OCI-LY1 (cell line): ENCODE measurements around the gene DRC7.

Source experiments
- H2AFZ ChIP-seq: fragments of 200-600 bp; sonication (generic), shearing (Covaris generic); 2 replicates; pipeline ENCODE4 v1.6.0; 2014; ENCODE audit warnings: antibody characterized with exemption, mild to moderate bottlenecking, low read length
- H3F3A ChIP-seq: fragments of 200-600 bp; sonication (generic), shearing (Covaris generic); 2 replicates; pipeline ENCODE4 v1.6.0; 2014; ENCODE audit warnings: mild to moderate bottlenecking, antibody characterized with exemption, low read length, moderate library complexity; ENCODE audit not compliant: insufficient read depth
- H3K27ac ChIP-seq: fragments of 200-600 bp; sonication (generic); 2 replicates; pipeline ENCODE4 v1.5.1; 2014; ENCODE audit warnings: low read length, mixed run types, mild to moderate bottlenecking, low read depth; ENCODE audit not compliant: poor library complexity, severe bottlenecking
- H3K27me3 ChIP-seq: fragments of 200-600 bp; sonication (generic); 2 replicates; pipeline ENCODE4 v1.6.0; 2014; ENCODE audit warnings: antibody characterized with exemption, mild to moderate bottlenecking, low read length, moderate library complexity; ENCODE audit not compliant: insufficient read depth
- H3K36me3 ChIP-seq: fragments of 200-600 bp; sonication (generic); 2 replicates; pipeline ENCODE4 v1.6.1; 2014; ENCODE audit warnings: mild to moderate bottlenecking, antibody characterized with exemption, low read length, moderate library complexity, mixed read lengths; ENCODE audit not compliant: insufficient read depth
- H3K4me1 ChIP-seq: fragments of 200-600 bp; sonication (generic); 2 replicates; pipeline ENCODE4 v1.5.1; 2014; ENCODE audit warnings: mild to moderate bottlenecking, low read length, moderate library complexity; ENCODE audit not compliant: insufficient read depth, severe bottlenecking
- H3K4me2 ChIP-seq: fragments of 200-600 bp; sonication (generic), shearing (Covaris generic); 2 replicates; pipeline ENCODE4 v1.6.1; 2014; ENCODE audit warnings: low read length
- H3K4me3 ChIP-seq: fragments of 200-600 bp; sonication (generic); 2 replicates; pipeline ENCODE4 v1.5.1; 2014; ENCODE audit warnings: low read length, low read depth, mild to moderate bottlenecking, mixed read lengths; ENCODE audit not compliant: poor library complexity, severe bottlenecking
- H3K79me2 ChIP-seq: fragments of 200-600 bp; shearing (Covaris generic); 2 replicates; pipeline ENCODE4 v1.6.1; 2016; ENCODE audit warnings: mixed run types, low read length, mixed read lengths; ENCODE audit not compliant: insufficient read depth
- H3K9ac ChIP-seq: fragments of 200-600 bp; sonication (generic), shearing (Covaris generic); 2 replicates; pipeline ENCODE4 v1.6.1; 2014; ENCODE audit warnings: mild to moderate bottlenecking, low read length, mixed read lengths
- H3K9me2 ChIP-seq: fragments of 200-600 bp; sonication (generic), shearing (Covaris generic); 2 replicates; pipeline ENCODE4 v1.6.1; 2014; ENCODE audit warnings: low read depth, mild to moderate bottlenecking, low read length, mixed read lengths
- H3K9me3 ChIP-seq: fragments of 200-600 bp; shearing (Covaris generic); 2 replicates; pipeline ENCODE4 v1.6.1; 2014; ENCODE audit warnings: low read length, mixed read lengths
- H4K20me1 ChIP-seq: fragments of 200-600 bp; sonication (generic), shearing (Covaris generic); 2 replicates; pipeline ENCODE4 v1.6.0; 2016; ENCODE audit warnings: mild to moderate bottlenecking, low read length; ENCODE audit not compliant: insufficient read depth
- EZH2 ChIP-seq: fragments of 200-600 bp; sonication (generic), shearing (Covaris generic); IDR thresholded peaks from 2 replicates; pipeline ENCODE4 v1.8.0; 2017; ENCODE audit warnings: borderline replicate concordance, mixed run types, mild to moderate bottlenecking, antibody characterized with exemption, low read length, moderate library complexity, mixed read lengths
- TF ChIP-seq, protein P1 (sequence below): fragments of 200-600 bp; sonication (generic), shearing (Covaris generic); IDR thresholded peaks from 2 replicates; pipeline ENCODE4 v1.5.1; 2017; ENCODE audit warnings: mild to moderate bottlenecking, antibody characterized with exemption, low read length, moderate library complexity, mixed read lengths

The DRC7 gene

DNA sequence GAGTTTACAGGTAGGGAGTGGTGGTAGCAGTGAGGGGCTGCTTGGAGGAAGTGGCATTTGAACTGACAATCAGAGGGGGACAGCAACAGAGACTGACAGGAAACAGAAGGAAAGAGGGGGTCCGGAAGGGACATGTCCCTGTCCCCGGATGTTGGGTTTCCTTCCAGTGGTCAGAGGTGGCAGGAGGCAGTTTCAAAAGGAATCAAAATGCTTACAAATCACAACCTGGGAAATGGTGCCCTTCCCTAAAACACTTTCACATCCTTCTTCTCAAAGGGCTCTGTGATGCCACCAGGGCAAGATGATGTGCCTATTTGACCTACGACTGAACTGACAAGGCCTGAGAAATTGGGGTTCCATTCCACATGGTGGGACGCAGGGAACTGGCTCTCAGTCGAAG is 46.5 kb upstream of the DRC7 start:
- Histone ChIP-seq H3K79me2 (no peaks in the 10 kb centered on the region), H3K9me3 (no peaks in the 10 kb centered on the region), H3K9ac (no peak overlapping the region), H4K20me1 (no peaks in the 10 kb centered on the region), H3K4me2 (no peak overlapping the region), H3K27me3 (0 out of 2 replicates have a peak, but pooled peaks cover 3% of the 10 kb centered on the region), H3K4me1 (no peaks in the 10 kb centered on the region), H2AFZ (no peak overlapping the region), H3K36me3 (no peaks in the 10 kb centered on the region), H3K9me2 (no peaks in the 10 kb centered on the region), H3K4me3 (no peak overlapping the region), H3K27ac (no peak overlapping the region), H3F3A (no peaks in the 10 kb centered on the region)
- no peak for TF ChIP-seq EZH2
- TF ChIP-seq, protein P1, sequence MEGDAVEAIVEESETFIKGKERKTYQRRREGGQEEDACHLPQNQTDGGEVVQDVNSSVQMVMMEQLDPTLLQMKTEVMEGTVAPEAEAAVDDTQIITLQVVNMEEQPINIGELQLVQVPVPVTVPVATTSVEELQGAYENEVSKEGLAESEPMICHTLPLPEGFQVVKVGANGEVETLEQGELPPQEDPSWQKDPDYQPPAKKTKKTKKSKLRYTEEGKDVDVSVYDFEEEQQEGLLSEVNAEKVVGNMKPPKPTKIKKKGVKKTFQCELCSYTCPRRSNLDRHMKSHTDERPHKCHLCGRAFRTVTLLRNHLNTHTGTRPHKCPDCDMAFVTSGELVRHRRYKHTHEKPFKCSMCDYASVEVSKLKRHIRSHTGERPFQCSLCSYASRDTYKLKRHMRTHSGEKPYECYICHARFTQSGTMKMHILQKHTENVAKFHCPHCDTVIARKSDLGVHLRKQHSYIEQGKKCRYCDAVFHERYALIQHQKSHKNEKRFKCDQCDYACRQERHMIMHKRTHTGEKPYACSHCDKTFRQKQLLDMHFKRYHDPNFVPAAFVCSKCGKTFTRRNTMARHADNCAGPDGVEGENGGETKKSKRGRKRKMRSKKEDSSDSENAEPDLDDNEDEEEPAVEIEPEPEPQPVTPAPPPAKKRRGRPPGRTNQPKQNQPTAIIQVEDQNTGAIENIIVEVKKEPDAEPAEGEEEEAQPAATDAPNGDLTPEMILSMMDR: no peak

GRCh38 chr16:57648581-57649442 is 45.8 kb upstream of the DRC7 start:
- H3K79me2 ChIP-seq: no peaks in the 10 kb centered on the region
- TF ChIP-seq EZH2: no peak
- TF ChIP-seq, protein P1: peak; percentile 100
- 0 out of 2 replicates have a peak, but pooled peaks cover 3% of the 10 kb centered on the region for H3K27me3 ChIP-seq
- no peak overlapping the region for H3K9ac ChIP-seq
- no peaks in the 10 kb centered on the region for H3F3A ChIP-seq
- no peaks in the 10 kb centered on the region for H3K9me3 ChIP-seq
- H3K36me3 ChIP-seq: no peaks in the 10 kb centered on the region
- no peak overlapping the region for H3K4me2 ChIP-seq
- H4K20me1 ChIP-seq: no peaks in the 10 kb centered on the region
- no peaks in the 10 kb centered on the region for H3K4me1 ChIP-seq
- H3K9me2 ChIP-seq: no peaks in the 10 kb centered on the region
- no peak overlapping the region for H2AFZ ChIP-seq
- no peak overlapping the region for H3K4me3 ChIP-seq
- no peak overlapping the region for H3K27ac ChIP-seq

DNA sequence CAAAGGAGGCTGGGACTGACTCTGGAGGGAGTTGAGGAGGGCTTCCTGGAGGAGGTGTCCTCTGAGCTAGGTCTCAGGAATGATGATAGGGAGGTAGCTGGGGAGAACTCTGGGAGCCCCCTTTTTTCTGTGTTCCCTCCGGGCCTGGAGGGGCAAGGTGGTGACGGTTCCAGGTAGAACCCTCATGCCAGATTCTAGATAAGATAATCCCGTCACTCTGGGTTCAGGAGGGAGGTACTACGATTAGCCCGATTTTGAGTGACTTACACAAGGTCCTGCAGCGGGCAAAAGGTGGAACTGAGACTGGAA is 45.2 kb upstream of the DRC7 start:
- Histone ChIP-seq H3K4me1 (no peaks in the 10 kb centered on the region), H3K27me3 (0 out of 2 replicates have a peak, but pooled peaks cover 3% of the 10 kb centered on the region), H3K79me2 (no peaks in the 10 kb centered on the region), H2AFZ (no peak overlapping the region), H3K9ac (no peak overlapping the region), H3K9me3 (no peaks in the 10 kb centered on the region), H4K20me1 (no peaks in the 10 kb centered on the region), H3K4me2 (no peak overlapping the region), H3K4me3 (no peak overlapping the region), H3F3A (no peaks in the 10 kb centered on the region), H3K36me3 (no peaks in the 10 kb centered on the region), H3K9me2 (no peaks in the 10 kb centered on the region), H3K27ac (no peak overlapping the region)
- TF ChIP-seq, protein P1: no peak
- no peak for TF ChIP-seq EZH2
